ELF-1 (cell line): ENCODE results near the gene CDC27.
"Not testable (repeated sequence)": the region's sequence is repeated elsewhere in the genome, so short reads cannot be mapped to it uniquely, and the experiment has no call there.

Experiments
- DNase-seq: peaks from one replicate; pipeline ENCODE4 v3.0.0-alpha.2; 2016; ENCODE audit warnings: low read depth, low spot score

The CDC27 gene

GRCh38 chr17:47188876-47189731 is at the start of gene CDC27:
TSS of gene CDC27 (minus strand) at chr17:47189295. CDS start at chr17:47189172, 123 bp downstream.
- DNase-seq: peak; percentile 99

- no peak for DNase-seq
These were observed 49.4 kb upstream of the CDC27 start for GRCh38 chr17:47238321-47239010.

DNA sequence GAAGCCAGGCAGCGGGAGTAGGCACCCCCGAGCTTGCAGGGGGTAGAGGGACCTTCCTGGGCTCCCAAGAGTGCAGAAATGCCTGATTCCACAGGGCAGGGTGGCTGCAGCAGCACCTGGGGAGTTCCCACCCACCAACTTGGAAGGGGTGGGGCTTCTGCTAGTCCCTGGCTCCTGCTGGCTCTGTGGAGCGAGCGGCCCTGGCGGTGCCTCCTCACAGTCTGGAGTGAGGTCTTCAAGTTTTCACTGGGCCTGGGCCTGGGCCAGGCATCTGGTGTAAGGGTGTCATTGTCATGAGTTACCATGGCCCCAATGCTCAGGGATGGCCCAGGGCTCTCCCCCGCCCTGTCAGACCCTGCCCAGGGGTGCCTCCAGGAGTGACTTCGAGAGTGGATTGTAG is 48.7 kb upstream of the CDC27 start:
- DNase-seq: no peak

DNA sequence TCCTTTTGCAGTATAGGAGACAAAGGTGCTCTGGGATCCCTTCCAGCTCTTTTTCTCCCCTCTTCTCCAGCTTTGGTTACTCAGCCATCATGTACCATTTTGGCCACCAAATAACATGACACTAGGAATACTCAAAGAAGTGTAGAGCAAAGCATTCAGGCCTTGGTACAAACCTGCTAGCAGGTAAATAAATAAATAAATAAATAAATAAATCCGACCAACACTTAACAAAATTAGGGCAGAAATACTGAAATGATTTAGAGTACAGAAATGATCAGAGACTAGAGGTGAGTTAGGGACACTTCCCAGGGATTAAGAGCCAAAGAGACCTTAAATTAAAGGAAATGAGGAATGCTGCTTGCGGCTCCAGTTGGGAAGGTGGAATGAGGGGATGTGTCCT is 46.8 kb upstream of the CDC27 start:
- DNase-seq: no peak

DNA sequence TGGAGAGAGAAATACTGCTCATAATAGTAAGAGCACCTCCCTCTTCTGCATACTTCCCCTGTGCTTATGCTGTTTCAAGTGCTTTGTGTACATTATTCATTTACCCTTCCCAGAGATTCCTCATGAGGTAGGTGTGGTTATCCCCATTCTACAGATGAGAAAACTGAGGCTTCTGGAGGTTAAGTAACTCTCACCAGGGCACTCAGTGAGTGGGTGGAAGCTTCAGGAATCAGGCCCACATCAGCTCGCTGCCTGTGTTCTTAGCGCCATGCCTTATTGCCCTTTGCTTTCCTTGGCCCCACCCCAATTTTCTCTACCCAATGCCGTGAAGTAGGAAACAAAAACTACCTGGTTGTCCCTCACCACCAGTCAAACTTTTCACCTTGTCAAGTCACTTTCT is 46.4 kb upstream of the CDC27 start:
- no peak for DNase-seq

- no peak for DNase-seq
These were observed 43.4 kb upstream of the CDC27 start for GRCh38 chr17:47232465-47232864.

- no peak for DNase-seq
These were observed 42.8 kb upstream of the CDC27 start for GRCh38 chr17:47231866-47232265.

GRCh38 chr17:47231334-47231733 is 42.2 kb upstream of the CDC27 start:
- no peak for DNase-seq

- DNase-seq: no peak
These were observed 41.8 kb upstream of the CDC27 start for GRCh38 chr17:47230864-47231263.

GRCh38 chr17:47229535-47230443 is 40.7 kb upstream of the CDC27 start:
- DNase-seq: peak; percentile 96

DNA sequence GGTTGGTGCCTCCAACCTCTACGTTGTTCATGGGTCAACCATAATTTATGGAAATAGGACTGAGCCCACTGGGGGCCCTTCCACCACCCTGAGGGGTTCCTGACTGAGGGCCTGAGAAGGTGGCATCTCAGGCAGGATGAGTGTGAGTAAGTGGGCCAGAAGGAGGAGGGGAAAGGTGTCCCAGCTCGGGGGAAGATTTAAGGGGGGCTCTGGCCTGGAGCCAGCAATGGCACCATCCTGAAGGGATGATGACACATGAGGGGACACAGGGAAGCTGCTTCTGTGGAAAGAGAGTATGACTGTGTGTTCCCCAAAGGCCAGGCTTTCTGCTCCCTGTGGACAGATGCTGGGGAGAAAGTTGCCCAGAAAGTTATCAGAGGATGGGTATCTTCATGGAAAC is 38.8 kb upstream of the CDC27 start:
- no peak for DNase-seq

- no peak for DNase-seq
These were observed 37.0 kb upstream of the CDC27 start for GRCh38 chr17:47225911-47226688.

- no peak for DNase-seq
These were observed 36.4 kb upstream of the CDC27 start for GRCh38 chr17:47225436-47225858.

- no peak for DNase-seq
These were observed 35.9 kb upstream of the CDC27 start for GRCh38 chr17:47224966-47225365.

DNA sequence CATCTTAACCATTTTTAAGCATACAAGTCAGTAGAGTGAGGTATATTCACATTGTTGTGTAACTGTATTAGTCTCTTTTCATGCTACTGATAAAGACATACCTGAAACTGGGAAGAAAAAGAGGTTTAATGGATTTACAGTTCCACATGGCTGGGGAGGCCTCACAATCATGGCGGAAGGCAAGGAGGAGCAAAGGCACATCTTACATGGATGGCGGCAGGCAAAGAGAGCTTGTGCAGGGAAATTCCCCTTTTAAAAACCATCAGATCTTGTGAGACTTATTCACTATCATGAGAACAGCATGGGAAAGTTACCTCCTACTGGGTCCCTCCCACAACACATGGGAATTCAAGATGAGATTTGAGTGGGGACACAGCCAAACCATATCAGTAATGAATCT is 35.0 kb upstream of the CDC27 start:
- not testable (repeated sequence) for DNase-seq

DNA sequence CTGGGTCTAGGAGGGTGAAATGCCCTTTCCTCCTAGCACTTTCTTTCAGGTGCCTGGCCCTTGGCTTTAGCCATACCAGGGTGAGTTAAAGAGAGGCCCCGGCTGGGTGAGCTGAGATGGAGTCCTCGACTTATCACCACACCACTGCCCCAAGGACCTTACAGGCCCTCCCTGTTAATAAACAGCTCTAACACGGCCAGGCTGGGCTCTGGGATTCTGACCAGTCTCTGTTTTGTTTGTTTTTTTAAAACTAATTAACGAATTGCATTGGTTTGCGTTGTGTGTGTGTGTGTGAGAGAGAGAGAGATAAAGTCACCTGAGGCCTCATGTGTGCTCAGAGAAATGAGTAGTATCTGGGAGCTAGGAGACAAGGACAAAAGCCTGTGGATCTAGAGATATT is 34.4 kb upstream of the CDC27 start:
- DNase-seq: no peak

GRCh38 chr17:47223007-47223406 is 33.9 kb upstream of the CDC27 start:
- DNase-seq: no peak

DNA sequence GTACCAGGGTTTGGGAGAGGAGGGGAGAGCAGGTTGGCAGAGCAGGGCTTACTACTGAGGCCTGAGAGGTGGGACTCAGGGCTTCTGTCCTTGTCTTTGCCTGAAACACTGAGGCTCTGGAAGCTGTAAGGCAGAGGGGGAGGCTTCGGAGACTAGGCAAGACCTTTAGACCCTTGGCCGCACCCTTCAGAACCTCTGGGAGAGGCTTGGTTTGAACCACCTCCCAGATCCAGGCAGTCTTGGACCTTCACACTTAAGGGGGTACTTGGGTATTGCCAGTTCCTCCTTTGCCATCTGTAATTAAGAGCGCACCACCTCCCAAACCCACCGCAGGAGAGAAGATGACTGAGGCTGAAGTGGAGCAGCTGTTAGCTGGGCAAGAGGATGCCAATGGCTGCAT is 33.0 kb upstream of the CDC27 start:
- no peak for DNase-seq

GRCh38 chr17:47221154-47221553 is 32.1 kb upstream of the CDC27 start:
- no peak for DNase-seq

- no peak for DNase-seq
These were observed 31.5 kb upstream of the CDC27 start for GRCh38 chr17:47220531-47220999.
